IMR-90 (cell line): Measurements from ENCODE around the gene PSD. TPM values are rescaled to one million over a fixed set of nuclear protein-coding genes. Genes with fewer than 3 reads are reported as not detected.

ENCODE experiments used
- ATAC-seq: fragments of 200-7000 bp; cut with Tn5 transposase; 2 replicates; pipeline ENCODE4 v1.9.1; 2020; ENCODE audit warnings: low read depth, mild to moderate bottlenecking, moderate library complexity
- BruUV-seq: library from RNA; stranded (reverse); fragments of 400-500 nt; replicated peaks from 2 replicates; lab custom pipeline; 2021; lab: Mats Ljungman, UMichigan
- CTCF ChIA-PET: fragments of 300-600 bp; formaldehyde crosslinking; extraction: SDS; loops from one replicate; lab custom pipeline; 2021; ENCODE audit warnings: antibody characterized with exemption; lab: Yijun Ruan, JAX
- POLR2A ChIA-PET: fragments of 300-600 bp; sonication (Branson Sonifier 250); formaldehyde crosslinking; loops from one replicate; lab custom pipeline; 2022; ENCODE audit warnings: antibody characterized with exemption; ENCODE audit not compliant: unreplicated experiment; lab: Charles Lee
- DNase-seq: peaks from one replicate; pipeline ENCODE4 v3.0.0; 2013
- H2AFZ ChIP-seq: replicated peaks from 2 replicates; pipeline ENCODE3; 2013; ENCODE audit warnings: low read length, mild to moderate bottlenecking; ENCODE audit not compliant: poor library complexity
- H2AK5ac ChIP-seq: 2 replicates; pipeline ENCODE4 v1.6.1; 2013; ENCODE audit warnings: low read depth, low read length, inconsistent platforms
- H2AK9ac ChIP-seq: replicated peaks from 2 replicates; pipeline ENCODE3; 2013; ENCODE audit warnings: mild to moderate bottlenecking, low read depth, low read length, moderate library complexity; ENCODE audit not compliant: poor library complexity
- H2BK120ac ChIP-seq: 2 replicates; pipeline ENCODE4 v1.6.1; 2013; ENCODE audit warnings: low read depth, low read length, inconsistent platforms
- H2BK15ac ChIP-seq: 3 replicates; pipeline ENCODE4 v1.6.1; 2013; ENCODE audit warnings: low read depth, low read length, inconsistent platforms
- H2BK20ac ChIP-seq: 2 replicates; pipeline ENCODE4 v1.6.1; 2013; ENCODE audit warnings: low read depth, mild to moderate bottlenecking, inconsistent platforms, low read length, moderate library complexity
- H2BK5ac ChIP-seq: 2 replicates; pipeline ENCODE4 v1.6.1; 2013; ENCODE audit warnings: mild to moderate bottlenecking, low read depth, low read length, inconsistent platforms; ENCODE audit not compliant: poor library complexity, severe bottlenecking
- H3K14ac ChIP-seq: replicated peaks from 2 replicates; pipeline ENCODE4 v1.6.1; 2013; ENCODE audit warnings: low read depth, low read length, inconsistent platforms
- H3K18ac ChIP-seq: 2 replicates; pipeline ENCODE4 v1.6.1; 2013; ENCODE audit warnings: low read depth, low read length, control low read depth
- H3K23ac ChIP-seq: 2 replicates; pipeline ENCODE4 v1.6.1; 2013; ENCODE audit warnings: low read depth, low read length, inconsistent platforms
- H3K27ac ChIP-seq: 2 replicates; pipeline ENCODE4 v1.5.1; 2013; ENCODE audit warnings: mild to moderate bottlenecking, control low read depth, low read length; ENCODE audit not compliant: insufficient read depth
- H3K27me3 ChIP-seq: 2 replicates; pipeline ENCODE4 v1.6.1; 2013; ENCODE audit warnings: low read length; ENCODE audit not compliant: control insufficient read depth, insufficient read depth
- H3K36me3 ChIP-seq: 2 replicates; pipeline ENCODE4 v1.6.1; 2013; ENCODE audit warnings: low read length, mixed read lengths; ENCODE audit not compliant: control insufficient read depth, insufficient read depth
- H3K4ac ChIP-seq: 2 replicates; pipeline ENCODE4 v1.6.1; 2013; ENCODE audit warnings: low read depth, low read length, inconsistent platforms
- H3K4me1 ChIP-seq: 2 replicates; pipeline ENCODE4 v1.6.1; 2013; ENCODE audit warnings: low read length, mixed read lengths; ENCODE audit not compliant: control insufficient read depth, insufficient read depth
- H3K4me2 ChIP-seq: 2 replicates; pipeline ENCODE4 v1.6.1; 2013; ENCODE audit warnings: low read depth, mild to moderate bottlenecking, control low read depth, low read length, moderate library complexity
- H3K4me3 ChIP-seq: 2 replicates; pipeline ENCODE4 v1.5.1; 2013; ENCODE audit warnings: low read depth, mild to moderate bottlenecking, control low read depth, low read length, moderate library complexity; ENCODE audit not compliant: insufficient read depth
- H3K56ac ChIP-seq: 2 replicates; pipeline ENCODE4 v1.6.1; 2013; ENCODE audit warnings: low read length, inconsistent platforms; ENCODE audit not compliant: insufficient read depth; ENCODE audit errors: extremely low read depth
- H3K79me1 ChIP-seq, 2 experiments: 2 replicates each; pipeline ENCODE4 v1.6.1; 2013; ENCODE audit warnings: low read length in 2 of 2, inconsistent platforms in 1 of 2, low read depth in 1 of 2
- H3K9ac ChIP-seq: 2 replicates; pipeline ENCODE4 v1.6.1; 2013; ENCODE audit warnings: low read depth, low read length, control low read depth
- H3K9me1 ChIP-seq: 2 replicates; pipeline ENCODE4 v1.6.1; 2013; ENCODE audit warnings: low read length, inconsistent platforms; ENCODE audit not compliant: insufficient read depth
- H3K9me3 ChIP-seq: 2 replicates; pipeline ENCODE4 v1.6.1; 2013; ENCODE audit warnings: low read length; ENCODE audit not compliant: control insufficient read depth, insufficient read depth
- H4K20me1 ChIP-seq: 2 replicates; pipeline ENCODE4 v1.6.1; 2013; ENCODE audit warnings: low read length, inconsistent platforms; ENCODE audit not compliant: insufficient read depth
- H4K5ac ChIP-seq: 2 replicates; pipeline ENCODE4 v1.6.1; 2013; ENCODE audit warnings: mild to moderate bottlenecking, low read depth, low read length, control low read depth
- H4K8ac ChIP-seq, 2 experiments: 2 replicates each; pipeline ENCODE4 v1.6.1; 2013; ENCODE audit warnings: low read depth in 2 of 2, low read length in 2 of 2, control low read depth in 1 of 2, inconsistent platforms in 1 of 2
- H4K91ac ChIP-seq: 2 replicates; pipeline ENCODE4 v1.6.1; 2013; ENCODE audit warnings: low read depth, low read length, inconsistent platforms; ENCODE audit not compliant: insufficient read depth
- FOS ChIP-seq: fragments of 150-350 bp; IDR thresholded peaks from 2 replicates; pipeline ENCODE4 v1.6.1; 2016; ENCODE audit warnings: low read depth, low read length
- MAFK ChIP-seq: IDR thresholded peaks from 2 replicates; pipeline ENCODE4 v1.6.1; 2012; ENCODE audit warnings: low read depth, low read length, improper control_type of control experiment
- SMC3 ChIP-seq: fragments of 150-350 bp; IDR thresholded peaks from 2 replicates; pipeline ENCODE4 v1.6.1; 2016; ENCODE audit warnings: low read depth, mild to moderate bottlenecking, antibody characterized with exemption, low read length, moderate library complexity
- WGBS, 2 experiments: methylation state at CpG; one replicate each; pipeline versions ENCODE4 v1.1.5 to v1.1.7; 2013; ENCODE audit warnings: missing lambda C conversion rate in 2 of 2; ENCODE audit not compliant: insufficient read length in 1 of 2; ENCODE audit errors: extremely low coverage in 2 of 2; 5-methylcytosine and 5-hydroxymethylcytosine counted together
- dilution Hi-C: fragments of 300-500 bp; cut with HindIII; formaldehyde crosslinking; loops from one replicate; pipeline ENCODE4 v1.14.3; 2018; ENCODE audit warnings: low sequenced_read_pairs; ENCODE audit not compliant: unreplicated experiment
- in situ Hi-C: fragments of 300-500 bp; cut with MboI; formaldehyde crosslinking; loops from 3 replicates; pipeline ENCODE4 v1.14.3; 2019; ENCODE audit warnings: low sequenced_read_pairs, inconsistent platforms, mixed read lengths
- intact Hi-C: fragments of 100-400 bp; cut with micrococcal nuclease; formaldehyde crosslinking; loops from 2 replicates; pipeline ENCODE4 v1.10.0; 2022
- polyA plus RNA-seq, 3 experiments: library from polyadenylated mRNA; depleted of rRNA; stranded (reverse); fragments of >200 nt; gene quantifications; 2 replicates each; pipeline ENCODE4 v1.2.3, GENCODE V29; 2012; ENCODE audit warnings: low replicate concordance in 1 of 3
- total RNA-seq: library from RNA; depleted of rRNA; stranded (reverse); fragments of >200 nt; gene quantifications from 2 replicates; pipeline ENCODE4 v1.2.3, GENCODE V29; 2012

PSD gene
- total and polyA plus RNA-seq, 2 of the 4 experiments (the other 2 are of a cell fraction) = 2.0 to 4.4 TPM

GRCh38 chr10:102401735-102402511, 16.7 kb downstream of the PSD start:
- Histone ChIP-seq H4K91ac (no peak overlapping the region), H3K18ac (no peak overlapping the region), H2BK5ac (no peak overlapping the region), H3K4me2 (no peak overlapping the region), H3K56ac (no peak overlapping the region), H4K5ac (no peak overlapping the region), H3K9ac (no peak overlapping the region), H2BK15ac (no peak overlapping the region), H4K8ac (no peak overlapping the region), H3K4me1 (peaks cover 11% of the 10 kb centered on the region), H4K20me1 (peaks cover 6% of the 10 kb centered on the region), H3K36me3 (peaks cover 24% of the 10 kb centered on the region), H3K4me3 (no peak overlapping the region), H2AK9ac (peak overlapping the region; percentile 68), H3K79me1 (peaks cover 14 to 18% of the 10 kb centered on the region in 2 experiments), H2AFZ (no peak overlapping the region), H3K27ac (no peak overlapping the region), H2AK5ac (peak overlapping the region; percentile 75; the same call in 1 of the 2 replicates), H3K14ac (no peak overlapping the region), H3K4ac (no peak overlapping the region), H2BK20ac (no peak overlapping the region), H3K23ac (no peak overlapping the region), H3K27me3 (no peaks in the 10 kb centered on the region), H3K9me1 (no peaks in the 10 kb centered on the region; the same call in 1 of the 2 replicates), H3K9me3 (no peaks in the 10 kb centered on the region), H2BK120ac (no peak overlapping the region)
- intact Hi-C loops (no loop called here), in situ Hi-C loops (no loop called here), dilution Hi-C loops (no loop called here)
- ATAC-seq (no peak), DNase-seq (peak; percentile 50)
- BruUV-seq = no TSS peak
- ChIA-PET CTCF (interaction anchor here (0.6 to 0.9 kb wide), 2 partner anchors 9 to 172 kb away, joined by 3 to 4 read pairs; no protein-coding TSS in a partner anchor), POLR2A (no interaction called here)
- no peak for TF ChIP-seq MAFK
- peak; percentile 33; the same call in 1 of the 2 replicates for TF ChIP-seq FOS
- TF ChIP-seq SMC3 = no peak
- 100% methylated on average over 1 of the region's 18 CpGs; no CpG with 5 or more reads in 1 of the 2 experiments for WGBS, 2 experiments
